MCF 10A (cell line): ENCODE results near the gene PTGDR. TPM values are rescaled to one million over a fixed set of nuclear protein-coding genes. Genes with fewer than 3 reads are reported as not detected.

Source experiments
- BruUV-seq: library from RNA; stranded (reverse); fragments of 400-500 nt; replicated peaks from 2 replicates; lab custom pipeline; 2021; lab: Mats Ljungman, UMichigan
- CTCF ChIA-PET: fragments of 300-600 bp; sonication (Branson Sonifier 250); formaldehyde crosslinking; extraction: SDS; loops from one replicate; lab custom pipeline; 2021; ENCODE audit warnings: antibody characterized with exemption, inconsistent platforms; lab: Yijun Ruan, JAX
- POLR2A ChIA-PET: fragments of 300-600, 350-650 bp; sonication (Branson Sonifier 250); formaldehyde crosslinking; extraction: SDS; loops from one replicate; lab custom pipeline; 2020; ENCODE audit warnings: antibody characterized with exemption, inconsistent platforms; lab: Yijun Ruan, JAX
- DNase-seq: peaks from one replicate; pipeline ENCODE4 v3.0.0-alpha.2; 2018; ENCODE audit not compliant: unreplicated experiment
- H3K27ac Mint-ChIP-seq: one replicate; pipeline ENCODE4 v1.8.0; 2022; ENCODE audit warnings: mild to moderate bottlenecking, low read depth, mixed read lengths; ENCODE audit not compliant: unreplicated experiment
- H3K27me3 Mint-ChIP-seq: one replicate; pipeline ENCODE4 v1.8.0; 2022; ENCODE audit warnings: mixed read lengths; ENCODE audit not compliant: insufficient read depth, unreplicated experiment
- H3K36me3 Mint-ChIP-seq: one replicate; pipeline ENCODE4 v1.8.0; 2022; ENCODE audit warnings: mild to moderate bottlenecking, moderate library complexity, mixed read lengths; ENCODE audit not compliant: insufficient read depth, unreplicated experiment
- H3K4me1 Mint-ChIP-seq: one replicate; pipeline ENCODE4 v1.8.0; 2022; ENCODE audit warnings: mixed read lengths; ENCODE audit not compliant: insufficient read depth, unreplicated experiment
- H3K4me3 Mint-ChIP-seq: one replicate; pipeline ENCODE4 v1.8.0; 2022; ENCODE audit warnings: mild to moderate bottlenecking, moderate library complexity, mixed read lengths; ENCODE audit not compliant: unreplicated experiment
- H3K9me3 Mint-ChIP-seq: one replicate; pipeline ENCODE4 v1.8.0; 2022; ENCODE audit warnings: mixed read lengths; ENCODE audit not compliant: unreplicated experiment
- CTCF ChIP-seq: fragments of 200-600 bp; IDR thresholded peaks from one replicate; pipeline ENCODE4 v1.8.0; 2022; ENCODE audit warnings: antibody characterized with exemption, mild to moderate bottlenecking; ENCODE audit not compliant: unreplicated experiment
- intact Hi-C: fragments of 100-400 bp; cut with micrococcal nuclease; formaldehyde crosslinking; loops from 2 replicates; pipeline ENCODE4 v1.14.1; 2022
- total RNA-seq: library from RNA; stranded (reverse); gene quantifications from 2 replicates; pipeline ENCODE4 v1.2.3, GENCODE V29; 2022

PTGDR gene
- total RNA-seq, 1 experiment from 2014 or later: not detected

- no peaks in the 10 kb centered on the region for H3K9me3 Mint-ChIP-seq
- CTCF ChIA-PET: no interaction called here
Measured at GRCh38 chr14:52227619-52228222, 39.8 kb upstream of the PTGDR start.

GRCh38 chr14:52233693-52234092 lies 33.8 kb upstream of the PTGDR start:
- H3K36me3 Mint-ChIP-seq: no peaks in the 10 kb centered on the region
- CTCF ChIA-PET: no interaction called here

More at GRCh38 chr14:52227619-52228222, 39.8 kb upstream of the PTGDR start:
- no peak for TF ChIP-seq CTCF
- POLR2A ChIA-PET: interaction anchor here (0.6 to 1.2 kb wide), 2 partner anchors 17 to 37 kb away, joined by 3 read pairs; no protein-coding TSS in a partner anchor
- H3K4me3 Mint-ChIP-seq: no peak overlapping the region
- no peaks in the 10 kb centered on the region for H3K4me1 Mint-ChIP-seq
- H3K27me3 Mint-ChIP-seq: no peaks in the 10 kb centered on the region
- DNase-seq: no peak
- intact Hi-C loops: no loop called here
- BruUV-seq: no TSS peak
- H3K27ac Mint-ChIP-seq: no peak overlapping the region
- H3K36me3 Mint-ChIP-seq: peaks cover under 1% of the 10 kb centered on the region

GRCh38 chr14:52235434-52235833 lies 32.1 kb upstream of the PTGDR start:
- H3K9me3 Mint-ChIP-seq: no peaks in the 10 kb centered on the region
- intact Hi-C loops: no loop called here
- CTCF ChIA-PET: no interaction called here
- POLR2A ChIA-PET: no interaction called here
- H3K36me3 Mint-ChIP-seq: no peaks in the 10 kb centered on the region
- DNase-seq: no peak
- no peak overlapping the region for H3K4me3 Mint-ChIP-seq
- no peak overlapping the region for H3K27ac Mint-ChIP-seq
- TF ChIP-seq CTCF: no peak
- H3K27me3 Mint-ChIP-seq: no peaks in the 10 kb centered on the region
- no TSS peak for BruUV-seq
- peaks cover 6% of the 10 kb centered on the region for H3K4me1 Mint-ChIP-seq

More at GRCh38 chr14:52233693-52234092, 33.8 kb upstream of the PTGDR start:
- DNase-seq: no peak
- Mint-ChIP-seq H3K9me3 (no peaks in the 10 kb centered on the region), H3K4me1 (no peaks in the 10 kb centered on the region), H3K27me3 (no peaks in the 10 kb centered on the region), H3K4me3 (no peak overlapping the region), H3K27ac (no peak overlapping the region)
- no peak for TF ChIP-seq CTCF
- no TSS peak for BruUV-seq
- intact Hi-C loops: no loop called here
- POLR2A ChIA-PET: no interaction called here

GRCh38 chr14:52235866-52236510 lies 31.5 kb upstream of the PTGDR start:
- ChIA-PET CTCF (interaction anchor here (1.0 kb wide), 1 partner anchor 240 kb away, joined by 3 read pairs; no protein-coding TSS in a partner anchor), POLR2A (no interaction called here)
- H3K36me3 Mint-ChIP-seq: no peaks in the 10 kb centered on the region
- no TSS peak for BruUV-seq
- no peaks in the 10 kb centered on the region for H3K9me3 Mint-ChIP-seq
- no peak overlapping the region for H3K27ac Mint-ChIP-seq
- no peak for TF ChIP-seq CTCF
- DNase-seq: no peak
- intact Hi-C loops: no loop called here
- no peaks in the 10 kb centered on the region for H3K27me3 Mint-ChIP-seq
- H3K4me3 Mint-ChIP-seq: no peak overlapping the region
- H3K4me1 Mint-ChIP-seq: peaks cover 11% of the 10 kb centered on the region
